Measurements from ENCODE around the gene DTX1.
"Not testable (repeated sequence)": the region's sequence is repeated elsewhere in the genome, so short reads cannot be mapped to it uniquely, and the experiment has no call there.

The DTX1 gene

GRCh38 chr12:113104953-113105510, 48.5 kb downstream of the DTX1 start:
- intact Hi-C loops (cut with DNase I) = no loop called here
- DNase-seq = no peak

- no peak for DNase-seq
- intact Hi-C loops (cut with DNase I) = no loop called here
These were observed 49.2 kb downstream of the DTX1 start for GRCh38 chr12:113105606-113106271.

GRCh38 chr12:113106361-113106760, 49.8 kb downstream of the DTX1 start:
- DNase-seq = no peak
- intact Hi-C loops (cut with DNase I) = no loop called here

- intact Hi-C loops (cut with DNase I) = no loop called here
- no peak for DNase-seq
These were observed 51.8 kb downstream of the DTX1 start for GRCh38 chr12:113108308-113108707.

GRCh38 chr12:113109360-113109759, 52.8 kb downstream of the DTX1 start:
- intact Hi-C loops (cut with DNase I) = no loop called here
- peak in 1 of 42 donors; percentile 22 for DNase-seq

- intact Hi-C loops (cut with DNase I) = no loop called here
- DNase-seq = peak in 1 of 42 donors; percentile 1
These were observed 53.5 kb downstream of the DTX1 start for GRCh38 chr12:113109872-113110599.

GRCh38 chr12:113111247-113111646, 54.7 kb downstream of the DTX1 start:
- intact Hi-C loops (cut with DNase I) = no loop called here
- no peak for DNase-seq

- no peak for DNase-seq
- intact Hi-C loops (cut with DNase I) = no loop called here
These were observed 55.7 kb downstream of the DTX1 start for GRCh38 chr12:113112043-113112899.

GRCh38 chr12:113113397-113113796, 56.9 kb downstream of the DTX1 start:
- intact Hi-C loops (cut with DNase I) = no loop called here
- DNase-seq = no peak

- DNase-seq = no peak
- intact Hi-C loops (cut with DNase I) = no loop called here
These were observed 58.1 kb downstream of the DTX1 start for GRCh38 chr12:113114447-113115178.

- DNase-seq = peak in 1 of 42 donors; percentile 1
- intact Hi-C loops (cut with DNase I) = no loop called here
These were observed 59.1 kb downstream of the DTX1 start for GRCh38 chr12:113115455-113116126.

GRCh38 chr12:113116875-113117274, 60.3 kb downstream of the DTX1 start:
- peak in 18 of 42 donors; percentile 2 to 76 (median 54) for DNase-seq
- intact Hi-C loops (cut with DNase I) = no loop called here

GRCh38 chr12:113117684-113118083, 61.2 kb downstream of the DTX1 start:
- intact Hi-C loops (cut with DNase I); DNase-seq: not testable (repeated sequence)

- intact Hi-C loops (cut with DNase I) = no loop called here
These were observed 61.6 kb downstream of the DTX1 start for GRCh38 chr12:113118142-113118541.

GRCh38 chr12:113119980-113120669, 63.6 kb downstream of the DTX1 start:
- intact Hi-C loops (cut with DNase I) = no loop called here
- peak; percentile 50 to 96 (median 82) for DNase-seq

More at GRCh38 chr12:113118142-113118541, 61.6 kb downstream of the DTX1 start:
- no peak for DNase-seq

- intact Hi-C loops (cut with DNase I) = no loop called here
- peak in 8 of 42 donors; percentile 23 to 56 (median 40) for DNase-seq
These were observed 64.3 kb downstream of the DTX1 start for GRCh38 chr12:113120670-113121370.

GRCh38 chr12:113127791-113128199, 71.3 kb downstream of the DTX1 start:
- intact Hi-C loops (cut with DNase I) = no loop called here

More at GRCh38 chr12:113127791-113128199, 71.3 kb downstream of the DTX1 start:
- no peak for DNase-seq
